Heart left ventricle (tissue), 16 donors: Measurements from ENCODE around the gene CETN3. TPM values are rescaled to one million over a fixed set of nuclear protein-coding genes. Genes with fewer than 3 reads are reported as not detected.

ENCODE experiments used
- ATAC-seq, 4 donors: fragments of 200-7000 bp; cut with Tn5 transposase; one replicate each; pipeline ENCODE4 v1.9.1; 2020 to 2022; ENCODE audit warnings: moderate library complexity in 4 of 4, mild to moderate bottlenecking in 3 of 4, moderate number of reproducible peaks in 1 of 4
- DNase-seq, 5 donors: peaks; one replicate each; pipeline ENCODE4 v3.0.0-alpha.2; 2020
- H3K27ac ChIP-seq, 12 donors: fragments of 200-600 bp; sonication (generic) in 4 of 12; one replicate each; pipeline versions ENCODE4 v1.5.0 to v1.8.0; 2016 to 2022; ENCODE audit warnings: mild to moderate bottlenecking in 2 of 12
- H3K27me3 ChIP-seq, 9 donors: fragments of 200-600 bp; sonication (generic) in 2 of 9; one replicate each; pipeline versions ENCODE4 v1.5.1 to v1.8.0; 2016 to 2022; ENCODE audit warnings: mild to moderate bottlenecking in 3 of 9
- H3K36me3 ChIP-seq, 9 donors: fragments of 200-600 bp; sonication (generic) in 2 of 9; one replicate each; pipeline versions ENCODE4 v1.5.0 to v1.8.0; 2018 to 2022; ENCODE audit warnings: mild to moderate bottlenecking in 2 of 9
- H3K4me1 ChIP-seq, 12 donors: fragments of 200-600 bp; sonication (generic) in 4 of 12; one replicate each; pipeline versions ENCODE4 v1.5.0 to v1.8.0; 2016 to 2022; ENCODE audit warnings: mild to moderate bottlenecking in 3 of 12
- H3K4me3 ChIP-seq, 12 donors: fragments of 200-600 bp; sonication (generic) in 4 of 12; one replicate each; pipeline versions ENCODE4 v1.5.0 to v1.8.0; 2017 to 2022; ENCODE audit warnings: mild to moderate bottlenecking in 9 of 12, moderate library complexity in 4 of 12
- H3K9me3 ChIP-seq, 12 donors: fragments of 200-600 bp; sonication (generic) in 4 of 12; one replicate each; pipeline versions ENCODE4 v1.5.0 to v1.8.0; 2016 to 2022; ENCODE audit warnings: mild to moderate bottlenecking in 1 of 12
- CTCF ChIP-seq, 12 donors: fragments of 200-600 bp; sonication (generic) in 4 of 12; IDR thresholded peaks; one replicate each; pipeline versions ENCODE4 v1.5.0 to v1.8.0; 2018 to 2022; ENCODE audit warnings: antibody characterized with exemption in 12 of 12, mild to moderate bottlenecking in 5 of 12
- POLR2A ChIP-seq, 2 donors: fragments of 450-650 bp; IDR thresholded peaks; one replicate each; pipeline ENCODE4 v1.6.1; 2017; ENCODE audit warnings: antibody characterized with exemption in 2 of 2, mild to moderate bottlenecking in 2 of 2, moderate library complexity in 2 of 2
- WGBS, 4 donors: extraction: QIAGEN DNeasy Blood & Tissue Kit in 2 of 4; methylation state at CpG; one replicate each; pipeline versions ENCODE4 v1.1.5 to v1.1.7; 2013 to 2018; 5-methylcytosine and 5-hydroxymethylcytosine counted together
- intact Hi-C, 10 donors: fragments of 100-400 bp; cut with DNase I; formaldehyde crosslinking; loops; one replicate each; pipeline versions ENCODE4 v1.11.1 to v1.14.2; 2022
- polyA plus RNA-seq, 2 donors: library from polyadenylated mRNA; stranded (reverse); fragments of 200-250 nt; gene quantifications; one replicate each; pipeline ENCODE4 v1.2.3, GENCODE V29; 2013
- total RNA-seq, 9 donors: library from RNA; depleted of rRNA in 2 of 9; stranded (reverse); fragments of >200 nt in 2 of 9; fragmentation: NEBNext Ultra II Directional in 3 of 9; extraction: Animal tissue kit (Norgen Biotek cat#: 25700) in 3 of 9; gene quantifications; one replicate each; pipeline versions ENCODE4 v1.1.0 to v1.2.4, GENCODE V29; 2016 to 2023
- donor health status: ischemic (EF 13 %, LVEDD 7.1; RV severe dilation, severe dysfunction).
- donor health status: healthy with polysubstance abuse.
- donor health status: DM: no; HTN: yes; CAD: no.
- donor health status: DM: no; HTN: no; CAD: no.
- donor health status: ischemic (EF 25% LVEDD 6.9; RV normal size, moderate dysfunction).
- donor health status: ischemic (EF 25% LVEDD 5.7; RV mildly dilated, moderate dysfunction).
- donor health status: healthy.
- donor health status: DM: yes; HTN: yes; CAD: no.
- donor health status: ischemic (EF 35%, LVEDD 5.7; RV mildly dilated, moderate dysfunction).
- donor health status: nonischemic (EF 11% LVEDD 7.7; RV severe dilation, severe dysfunction).
- donor health status: DM: yes; HTN: yes; CAD: no.
- donor health status: PGD.
- donor health status: ischemic (EF 29% LVEDD 5.4; RV normal size, mild dysfunction).
- donor health status: nonischemic (EF 23%, LVEDD 6.1; RV moderate dilation, normal function).

The CETN3 gene
- total and polyA plus RNA-seq, 11 donors = 9.3 to 28.3 (median 18.9) TPM

GRCh38 chr5:90406466-90406865, 3.1 kb downstream of the CETN3 start:
- peaks cover 0 to 55% (median 4%) of the 10 kb centered on the region in 9 donors for H3K36me3 ChIP-seq
- H3K27ac ChIP-seq = no peak overlapping the region
- intact Hi-C loops = loop anchor here in 1 of 10 donors (5.0 kb wide), 1 partner anchor 66 kb away; the partner anchor contains the start of genes MBLAC2 and POLR3G

GRCh38 chr5:90402521-90403255, 6.9 kb downstream of the CETN3 start:
- no peak for ATAC-seq
- no peak for DNase-seq
- H3K4me1 ChIP-seq = peaks cover 0 to 13% (median under 1%) of the 10 kb centered on the region in 12 donors
- no peaks in the 10 kb centered on the region for H3K9me3 ChIP-seq
- no peak overlapping the region for H3K27ac ChIP-seq
- 75 to 82% (median 79%) methylated on average over 1 of the region's 1 CpG for WGBS, 4 donors
- intact Hi-C loops = no loop called here
- no peak overlapping the region for H3K4me3 ChIP-seq
- peaks cover 0 to 73% (median 19%) of the 10 kb centered on the region in 9 donors for H3K36me3 ChIP-seq
- TF ChIP-seq CTCF (IDR thresholded peaks at IDR 0.05) = no peak
- TF ChIP-seq POLR2A (IDR thresholded peaks at IDR 0.05) = no peak
- H3K27me3 ChIP-seq = no peaks in the 10 kb centered on the region

More at GRCh38 chr5:90406466-90406865, 3.1 kb downstream of the CETN3 start:
- TF ChIP-seq POLR2A (IDR thresholded peaks at IDR 0.05) (no peak), CTCF (IDR thresholded peaks at IDR 0.05) (no peak)
- H3K4me1 ChIP-seq = peaks cover 0 to 23% (median 13%) of the 10 kb centered on the region in 12 donors
- ATAC-seq = no peak
- no peaks in the 10 kb centered on the region for H3K9me3 ChIP-seq
- DNase-seq = no peak
- H3K27me3 ChIP-seq = no peaks in the 10 kb centered on the region
- no peak overlapping the region for H3K4me3 ChIP-seq

- ATAC-seq (no peak), DNase-seq (no peak)
- no peak overlapping the region for H3K27ac ChIP-seq
- peaks cover 0 to 13% (median 0%) of the 10 kb centered on the region in 12 donors for H3K4me1 ChIP-seq
- H3K27me3 ChIP-seq = no peaks in the 10 kb centered on the region
- intact Hi-C loops = no loop called here
- H3K36me3 ChIP-seq = peaks cover 0 to 56% (median 19%) of the 10 kb centered on the region in 9 donors
- no peak overlapping the region for H3K4me3 ChIP-seq
- TF ChIP-seq CTCF (IDR thresholded peaks at IDR 0.05) = no peak
- no peak for TF ChIP-seq POLR2A (IDR thresholded peaks at IDR 0.05)
- H3K9me3 ChIP-seq = no peaks in the 10 kb centered on the region
- 94 to 96% (median 95%) methylated on average over 4 of the region's 4 CpGs for WGBS, 4 donors
Observed at GRCh38 chr5:90399251-90399650, 10.3 kb downstream of the CETN3 start.

GRCh38 chr5:90398726-90399125, 10.8 kb downstream of the CETN3 start:
- H3K27ac ChIP-seq = no peak overlapping the region
- H3K4me3 ChIP-seq = peak overlapping the region in 1 of 12 donors; percentile 16
- no peaks in the 10 kb centered on the region for H3K27me3 ChIP-seq
- ATAC-seq = peak in 2 of 4 donors; percentile 45
- no peaks in the 10 kb centered on the region for H3K9me3 ChIP-seq
- H3K4me1 ChIP-seq = peaks cover 0 to 13% (median 0%) of the 10 kb centered on the region in 12 donors
- TF ChIP-seq CTCF (IDR thresholded peaks at IDR 0.05) (no peak), POLR2A (IDR thresholded peaks at IDR 0.05) (no peak)
- intact Hi-C loops = no loop called here
- H3K36me3 ChIP-seq = peaks cover 0 to 56% (median 15%) of the 10 kb centered on the region in 9 donors
- no peak for DNase-seq
- 58 to 81% (median 77%) methylated on average over 2 of the region's 2 CpGs for WGBS, 4 donors
